WTC11 (cell line): ENCODE results near the gene NPVF. TPM values are rescaled to one million over a fixed set of nuclear protein-coding genes. Genes with fewer than 3 reads are reported as not detected.

Experiments used
- ATAC-seq: fragments of 200-7000 bp; cut with Tn5 transposase; 2 replicates; pipeline ENCODE4 v1.10.0; 2021; ENCODE audit warnings: mild to moderate bottlenecking, moderate library complexity
- Bru-seq: library from RNA; stranded (reverse); fragments of 400-500 nt; gene quantifications from one replicate; lab custom pipeline; 2021; lab: Mats Ljungman, UMichigan
- CTCF ChIA-PET: fragments of 300-600 bp; sonication (Branson Sonifier 250); formaldehyde crosslinking; loops from one replicate; lab custom pipeline; 2021; ENCODE audit warnings: antibody characterized with exemption; lab: Charles Lee
- POLR2A ChIA-PET: fragments of 350-600 bp; sonication (Branson Sonifier 250); formaldehyde crosslinking; loops from one replicate; lab custom pipeline; 2021; ENCODE audit warnings: antibody characterized with exemption; lab: Charles Lee
- DNase-seq: peaks from one replicate; pipeline ENCODE4 v3.0.0; 2021; ENCODE audit warnings: low spot score
- H3K27ac Mint-ChIP-seq: 2 replicates; pipeline ENCODE4 v1.8.0; 2021; ENCODE audit warnings: mixed read lengths
- H3K27me3 Mint-ChIP-seq: 2 replicates; pipeline ENCODE4 v1.8.0; 2021; ENCODE audit warnings: low read depth, mild to moderate bottlenecking, moderate library complexity, mixed read lengths
- H3K36me3 Mint-ChIP-seq: 2 replicates; pipeline ENCODE4 v1.8.0; 2021; ENCODE audit warnings: mixed read lengths
- H3K4me1 Mint-ChIP-seq: 2 replicates; pipeline ENCODE4 v1.8.0; 2022; ENCODE audit warnings: mixed read lengths
- H3K4me3 Mint-ChIP-seq: 2 replicates; pipeline ENCODE4 v1.8.0; 2021; ENCODE audit warnings: mild to moderate bottlenecking, moderate library complexity, mixed read lengths
- H3K9me3 Mint-ChIP-seq: 2 replicates; pipeline ENCODE4 v1.8.0; 2021; ENCODE audit warnings: mixed read lengths
- ELF4 ChIP-seq: sonication (generic); formaldehyde crosslinking; IDR thresholded peaks from 2 replicates; pipeline ENCODE4 v1.8.1; 2022; ENCODE audit warnings: low read depth, mild to moderate bottlenecking, moderate library complexity, missing genetic modification reagents
- TCF7 ChIP-seq: sonication (generic); formaldehyde crosslinking; IDR thresholded peaks from 2 replicates; pipeline ENCODE4 v1.8.0; 2022; ENCODE audit warnings: mild to moderate bottlenecking, low read depth, missing genetic modification reagents, moderate library complexity
- ZNF138 ChIP-seq: sonication (generic); formaldehyde crosslinking; conservative IDR thresholded peaks from 2 replicates; pipeline ENCODE4 v1.8.1; 2022; ENCODE audit warnings: mild to moderate bottlenecking, moderate library complexity, missing genetic modification reagents
- ZNF219 ChIP-seq: sonication (generic); formaldehyde crosslinking; IDR thresholded peaks from 2 replicates; pipeline ENCODE4 v1.8.0; 2023; ENCODE audit warnings: missing genetic modification reagents, mild to moderate bottlenecking, borderline replicate concordance
- long read RNA-seq, 3 experiments: library from RNA in 1 of 3; library from capped mRNA in 1 of 3; library from polyadenylated mRNA in 1 of 3; unstranded in 2 of 3; stranded (forward) in 1 of 3; transcript quantifications; one replicate each; pipeline ENCODE4 v2.0.0, GENCODE V29; 2021
- total RNA-seq: library from RNA; stranded (reverse); gene quantifications from 3 replicates; pipeline ENCODE4 v1.2.3, GENCODE V29; 2021
- TF ChIP-seq, protein P1 (sequence below): sonication (generic); formaldehyde crosslinking; IDR thresholded peaks from 2 replicates; pipeline ENCODE4 v1.8.1; 2022; ENCODE audit warnings: mild to moderate bottlenecking, missing genetic modification reagents, moderate library complexity, borderline replicate concordance
- TF ChIP-seq, protein P2 (sequence below): fragments of 250-450 bp; sonication (Bioruptor Pico); IDR thresholded peaks from 2 replicates; pipeline ENCODE4 v1.9.0; 2021; ENCODE audit warnings: moderate library complexity, mild to moderate bottlenecking, inconsistent platforms, borderline replicate concordance
- TF ChIP-seq, protein P3 (sequence below): fragments of 250-450 bp; sonication (Bioruptor Pico); IDR thresholded peaks from 2 replicates; pipeline ENCODE4 v1.9.0; 2021; ENCODE audit warnings: mild to moderate bottlenecking, borderline replicate concordance
- TF ChIP-seq, protein P4 (sequence below): fragments of 250-450 bp; sonication (Bioruptor Pico); IDR thresholded peaks from 2 replicates; pipeline ENCODE4 v1.8.0; 2021; ENCODE audit warnings: mild to moderate bottlenecking
- TF ChIP-seq, protein P5 (sequence below): sonication (generic); formaldehyde crosslinking; IDR thresholded peaks from 2 replicates; pipeline ENCODE4 v1.8.1; 2022; ENCODE audit warnings: low read depth, missing genetic modification reagents, borderline replicate concordance

Gene NPVF, protein sequence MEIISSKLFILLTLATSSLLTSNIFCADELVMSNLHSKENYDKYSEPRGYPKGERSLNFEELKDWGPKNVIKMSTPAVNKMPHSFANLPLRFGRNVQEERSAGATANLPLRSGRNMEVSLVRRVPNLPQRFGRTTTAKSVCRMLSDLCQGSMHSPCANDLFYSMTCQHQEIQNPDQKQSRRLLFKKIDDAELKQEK
- not detected in 3 replicates for total RNA-seq
- not detected for Bru-seq, nascent RNA
- long read RNA-seq, experiment 1 = 0 reads
- long read RNA-seq, experiment 2 = 0 reads
- long read RNA-seq, experiment 3 = 0 reads

DNA sequence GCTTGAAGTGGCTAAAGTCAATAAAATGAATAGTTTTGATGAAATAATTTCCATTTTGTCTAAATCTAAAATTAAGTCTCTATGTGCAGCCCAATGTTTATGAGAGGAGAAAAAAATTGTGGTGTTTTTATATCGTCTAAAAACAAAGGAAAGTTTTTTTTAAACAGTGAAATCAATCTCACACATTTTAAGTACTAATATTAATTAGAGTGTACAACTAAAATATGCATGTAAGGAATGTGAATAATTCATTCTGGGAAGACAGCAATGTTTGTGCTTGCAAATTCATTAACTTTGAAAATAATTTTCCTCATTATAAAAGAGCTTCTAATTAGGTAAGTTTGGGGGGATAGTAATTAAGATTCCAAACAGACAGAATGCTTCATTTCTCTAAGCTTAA, at the start of gene NPVF:
NPVF (minus strand) TSS at position 101 of the 400 bp plus-strand sequence; CDS start at position 54, 47 bp downstream.
- ATAC-seq = no peak
- no peaks in the 10 kb centered on the region for H3K36me3 Mint-ChIP-seq
- no peak for DNase-seq
- H3K4me1 Mint-ChIP-seq = no peaks in the 10 kb centered on the region
- no peak within 1 kb of the TSS for H3K27ac Mint-ChIP-seq
- H3K27me3 Mint-ChIP-seq = peaks cover 3% of the 10 kb centered on the region; the same call in 1 of the 2 replicates
- POLR2A ChIA-PET = no interaction called here
- TF ChIP-seq, protein P1, sequence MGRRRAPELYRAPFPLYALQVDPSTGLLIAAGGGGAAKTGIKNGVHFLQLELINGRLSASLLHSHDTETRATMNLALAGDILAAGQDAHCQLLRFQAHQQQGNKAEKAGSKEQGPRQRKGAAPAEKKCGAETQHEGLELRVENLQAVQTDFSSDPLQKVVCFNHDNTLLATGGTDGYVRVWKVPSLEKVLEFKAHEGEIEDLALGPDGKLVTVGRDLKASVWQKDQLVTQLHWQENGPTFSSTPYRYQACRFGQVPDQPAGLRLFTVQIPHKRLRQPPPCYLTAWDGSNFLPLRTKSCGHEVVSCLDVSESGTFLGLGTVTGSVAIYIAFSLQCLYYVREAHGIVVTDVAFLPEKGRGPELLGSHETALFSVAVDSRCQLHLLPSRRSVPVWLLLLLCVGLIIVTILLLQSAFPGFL = no peak
- TF ChIP-seq, all 79 proteins: peak for 0
- CTCF ChIA-PET = interaction anchor here (0.6 to 2.9 kb wide), 4 partner anchors 12 to 48 kb away, joined by 3 to 19 read pairs (median 4); no protein-coding TSS in a partner anchor
- no peaks in the 10 kb centered on the region for H3K9me3 Mint-ChIP-seq
- no peak within 1 kb of the TSS for H3K4me3 Mint-ChIP-seq

DNA sequence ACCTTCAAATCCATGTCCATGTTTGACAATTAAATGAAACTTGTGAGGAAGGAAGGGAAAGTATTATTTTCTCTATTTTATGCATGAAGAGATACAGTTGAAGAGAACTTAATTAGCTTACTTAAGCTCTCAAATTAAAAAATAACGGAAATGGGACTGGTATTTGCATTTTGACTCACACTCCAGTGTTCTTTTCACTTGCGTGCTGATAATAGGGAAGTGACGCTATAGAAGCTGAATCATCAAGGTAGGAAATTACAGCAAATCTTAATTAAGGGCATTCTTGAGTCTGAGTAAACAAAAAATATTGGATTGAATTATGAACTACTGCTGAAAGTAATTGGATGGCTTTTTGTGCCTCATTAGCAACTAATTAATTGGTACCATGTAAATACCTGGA, 44.0 kb upstream of the NPVF start:
- Mint-ChIP-seq H3K4me3 (no peak overlapping the region), H3K36me3 (no peaks in the 10 kb centered on the region), H3K9me3 (no peaks in the 10 kb centered on the region), H3K27ac (no peak overlapping the region), H3K4me1 (no peaks in the 10 kb centered on the region), H3K27me3 (no peaks in the 10 kb centered on the region)
- no peak for DNase-seq
- ATAC-seq = no peak
- CTCF ChIA-PET = interaction anchor here (1.0 to 1.7 kb wide), 3 partner anchors 12 to 118 kb away, joined by 3 to 5 read pairs (median 4); no protein-coding TSS in a partner anchor
- TF ChIP-seq TCF7 (CRISPR knock-in tag) = no peak
- TF ChIP-seq ZNF219 (CRISPR knock-in tag) = no peak
- TF ChIP-seq ELF4 = no peak
- TF ChIP-seq, protein P1 = no peak
- TF ChIP-seq, protein P2, sequence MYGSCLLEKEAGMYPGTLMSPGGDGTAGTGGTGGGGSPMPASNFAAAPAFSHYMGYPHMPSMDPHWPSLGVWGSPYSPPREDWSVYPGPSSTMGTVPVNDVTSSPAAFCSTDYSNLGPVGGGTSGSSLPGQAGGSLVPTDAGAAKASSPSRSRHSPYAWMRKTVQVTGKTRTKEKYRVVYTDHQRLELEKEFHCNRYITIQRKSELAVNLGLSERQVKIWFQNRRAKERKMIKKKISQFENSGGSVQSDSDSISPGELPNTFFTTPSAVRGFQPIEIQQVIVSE (CRISPR knock-in tag) = no peak
- TF ChIP-seq, protein P3, sequence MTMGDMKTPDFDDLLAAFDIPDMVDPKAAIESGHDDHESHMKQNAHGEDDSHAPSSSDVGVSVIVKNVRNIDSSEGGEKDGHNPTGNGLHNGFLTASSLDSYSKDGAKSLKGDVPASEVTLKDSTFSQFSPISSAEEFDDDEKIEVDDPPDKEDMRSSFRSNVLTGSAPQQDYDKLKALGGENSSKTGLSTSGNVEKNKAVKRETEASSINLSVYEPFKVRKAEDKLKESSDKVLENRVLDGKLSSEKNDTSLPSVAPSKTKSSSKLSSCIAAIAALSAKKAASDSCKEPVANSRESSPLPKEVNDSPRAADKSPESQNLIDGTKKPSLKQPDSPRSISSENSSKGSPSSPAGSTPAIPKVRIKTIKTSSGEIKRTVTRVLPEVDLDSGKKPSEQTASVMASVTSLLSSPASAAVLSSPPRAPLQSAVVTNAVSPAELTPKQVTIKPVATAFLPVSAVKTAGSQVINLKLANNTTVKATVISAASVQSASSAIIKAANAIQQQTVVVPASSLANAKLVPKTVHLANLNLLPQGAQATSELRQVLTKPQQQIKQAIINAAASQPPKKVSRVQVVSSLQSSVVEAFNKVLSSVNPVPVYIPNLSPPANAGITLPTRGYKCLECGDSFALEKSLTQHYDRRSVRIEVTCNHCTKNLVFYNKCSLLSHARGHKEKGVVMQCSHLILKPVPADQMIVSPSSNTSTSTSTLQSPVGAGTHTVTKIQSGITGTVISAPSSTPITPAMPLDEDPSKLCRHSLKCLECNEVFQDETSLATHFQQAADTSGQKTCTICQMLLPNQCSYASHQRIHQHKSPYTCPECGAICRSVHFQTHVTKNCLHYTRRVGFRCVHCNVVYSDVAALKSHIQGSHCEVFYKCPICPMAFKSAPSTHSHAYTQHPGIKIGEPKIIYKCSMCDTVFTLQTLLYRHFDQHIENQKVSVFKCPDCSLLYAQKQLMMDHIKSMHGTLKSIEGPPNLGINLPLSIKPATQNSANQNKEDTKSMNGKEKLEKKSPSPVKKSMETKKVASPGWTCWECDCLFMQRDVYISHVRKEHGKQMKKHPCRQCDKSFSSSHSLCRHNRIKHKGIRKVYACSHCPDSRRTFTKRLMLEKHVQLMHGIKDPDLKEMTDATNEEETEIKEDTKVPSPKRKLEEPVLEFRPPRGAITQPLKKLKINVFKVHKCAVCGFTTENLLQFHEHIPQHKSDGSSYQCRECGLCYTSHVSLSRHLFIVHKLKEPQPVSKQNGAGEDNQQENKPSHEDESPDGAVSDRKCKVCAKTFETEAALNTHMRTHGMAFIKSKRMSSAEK (CRISPR knock-in tag) = no peak
- TF ChIP-seq ZNF138 (CRISPR knock-in tag) = no peak
- TF ChIP-seq, protein P4, sequence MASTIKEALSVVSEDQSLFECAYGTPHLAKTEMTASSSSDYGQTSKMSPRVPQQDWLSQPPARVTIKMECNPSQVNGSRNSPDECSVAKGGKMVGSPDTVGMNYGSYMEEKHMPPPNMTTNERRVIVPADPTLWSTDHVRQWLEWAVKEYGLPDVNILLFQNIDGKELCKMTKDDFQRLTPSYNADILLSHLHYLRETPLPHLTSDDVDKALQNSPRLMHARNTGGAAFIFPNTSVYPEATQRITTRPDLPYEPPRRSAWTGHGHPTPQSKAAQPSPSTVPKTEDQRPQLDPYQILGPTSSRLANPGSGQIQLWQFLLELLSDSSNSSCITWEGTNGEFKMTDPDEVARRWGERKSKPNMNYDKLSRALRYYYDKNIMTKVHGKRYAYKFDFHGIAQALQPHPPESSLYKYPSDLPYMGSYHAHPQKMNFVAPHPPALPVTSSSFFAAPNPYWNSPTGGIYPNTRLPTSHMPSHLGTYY (CRISPR knock-in tag) = no peak
- TF ChIP-seq, protein P5, sequence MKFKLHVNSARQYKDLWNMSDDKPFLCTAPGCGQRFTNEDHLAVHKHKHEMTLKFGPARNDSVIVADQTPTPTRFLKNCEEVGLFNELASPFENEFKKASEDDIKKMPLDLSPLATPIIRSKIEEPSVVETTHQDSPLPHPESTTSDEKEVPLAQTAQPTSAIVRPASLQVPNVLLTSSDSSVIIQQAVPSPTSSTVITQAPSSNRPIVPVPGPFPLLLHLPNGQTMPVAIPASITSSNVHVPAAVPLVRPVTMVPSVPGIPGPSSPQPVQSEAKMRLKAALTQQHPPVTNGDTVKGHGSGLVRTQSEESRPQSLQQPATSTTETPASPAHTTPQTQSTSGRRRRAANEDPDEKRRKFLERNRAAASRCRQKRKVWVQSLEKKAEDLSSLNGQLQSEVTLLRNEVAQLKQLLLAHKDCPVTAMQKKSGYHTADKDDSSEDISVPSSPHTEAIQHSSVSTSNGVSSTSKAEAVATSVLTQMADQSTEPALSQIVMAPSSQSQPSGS (CRISPR knock-in tag) = no peak
- POLR2A ChIA-PET = no interaction called here
